IPS-NIHi7 (cell line): ENCODE results near the gene NR5A1.

Experiments used
- DNase-seq: peaks from one replicate; pipeline ENCODE4 v3.0.0; 2012; ENCODE audit warnings: mixed read lengths; ENCODE audit errors: extremely low spot score

The NR5A1 gene

DNA sequence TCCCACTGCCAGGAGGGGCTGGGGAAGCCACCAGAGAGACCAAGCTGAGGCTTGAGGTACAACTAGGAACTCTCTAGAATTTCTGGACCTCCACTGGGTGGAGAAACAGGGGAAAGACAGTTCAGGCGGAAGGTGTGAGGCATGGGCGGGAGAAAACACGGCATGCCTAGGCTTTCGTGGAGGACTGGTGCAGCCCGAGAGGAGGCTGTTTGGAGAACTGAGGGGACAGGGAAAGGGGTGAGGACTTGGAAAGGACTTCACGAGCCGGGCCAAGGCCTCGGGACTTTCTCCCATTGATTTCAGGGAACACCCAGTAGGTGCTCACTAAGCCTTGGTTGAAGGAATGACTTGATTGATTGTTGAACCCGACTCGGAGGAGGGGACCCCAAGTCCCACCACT, 66.4 kb downstream of the NR5A1 start:
- no peak for DNase-seq

DNA sequence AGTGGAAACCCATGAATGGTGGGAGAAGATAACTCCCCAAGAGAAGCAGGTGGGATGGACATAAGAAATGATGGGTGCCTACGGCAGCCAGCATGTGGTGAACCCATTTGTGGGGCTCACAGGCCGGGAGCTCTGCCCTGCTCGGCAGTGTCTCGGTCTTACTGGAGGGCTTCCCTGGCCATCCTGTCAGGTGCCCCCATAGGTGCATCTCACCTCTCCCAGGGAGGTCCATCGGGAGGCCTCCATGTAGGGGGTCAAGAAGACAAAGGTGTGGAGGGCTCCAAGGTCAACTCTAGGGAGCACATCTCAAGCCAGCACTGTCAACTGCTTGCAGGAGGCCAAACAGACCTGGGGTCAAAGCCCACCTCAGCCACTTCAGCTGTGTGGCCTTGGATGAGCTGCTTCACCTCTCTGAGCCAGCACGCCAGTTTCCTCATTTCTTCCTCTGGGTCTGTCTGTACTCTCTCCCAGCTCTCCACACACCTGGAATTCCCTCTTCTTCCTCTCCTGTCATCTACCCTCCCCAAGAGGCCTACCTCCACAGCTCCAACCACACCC, 67.4 kb downstream of the NR5A1 start:
- no peak for DNase-seq

DNA sequence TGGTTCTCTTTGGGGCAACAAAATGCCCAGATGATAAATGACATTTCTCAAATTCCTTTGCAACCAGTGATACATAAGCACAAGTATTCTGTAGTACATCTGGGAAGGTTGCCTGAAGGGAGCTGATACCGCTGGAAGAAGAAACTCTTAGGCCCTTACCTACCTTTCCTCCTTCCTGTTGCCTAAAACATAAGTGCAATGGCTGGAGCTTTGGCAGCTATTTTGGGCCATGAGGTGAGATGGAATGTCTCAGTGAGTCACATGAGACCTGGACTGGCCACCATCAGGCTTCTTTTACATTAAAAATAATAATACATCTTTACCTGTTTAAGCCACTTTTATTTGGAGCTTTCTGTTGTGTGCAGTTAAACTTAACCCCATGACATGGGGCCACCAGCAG, 68.1 kb downstream of the NR5A1 start:
- no peak for DNase-seq

DNA sequence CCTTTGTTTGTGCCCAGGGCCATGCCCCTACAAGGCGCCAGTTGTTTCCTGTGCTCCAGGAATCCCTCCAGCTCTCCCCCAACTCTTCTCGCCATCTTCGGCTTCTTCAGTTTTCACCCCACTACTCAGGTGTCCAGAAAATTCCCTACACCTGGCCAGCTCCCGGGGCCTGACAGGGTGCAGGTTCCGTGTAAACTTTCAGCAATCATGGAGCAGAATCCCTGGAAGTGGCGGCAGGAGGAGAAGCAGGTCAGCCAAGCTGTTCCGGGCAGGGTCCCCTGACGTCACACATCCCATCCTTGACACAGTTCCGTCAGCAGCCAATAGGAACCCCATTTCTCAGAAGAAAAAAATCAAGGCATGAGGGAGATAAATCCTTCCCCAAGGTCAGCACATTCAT, 69.1 kb downstream of the NR5A1 start:
- DNase-seq: no peak

DNA sequence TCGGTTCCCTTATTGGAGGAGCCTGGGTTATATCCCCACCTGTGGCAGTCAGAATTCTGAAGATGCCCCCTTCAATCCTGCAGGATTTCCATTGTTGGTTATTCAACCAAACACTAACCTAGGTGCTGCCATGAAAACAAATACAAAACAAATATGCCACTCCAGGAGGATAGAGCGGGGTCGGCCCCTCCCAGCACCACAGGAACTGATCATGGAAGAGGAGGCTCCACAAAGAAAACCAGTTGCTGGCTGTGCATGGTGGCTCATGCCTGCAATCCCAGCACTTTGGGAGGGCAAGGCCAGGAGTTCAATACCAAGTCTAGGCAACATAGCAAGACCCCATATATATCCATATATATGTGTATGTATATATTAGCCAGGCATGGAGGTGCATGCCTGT, 70.1 kb downstream of the NR5A1 start:
- DNase-seq: no peak

DNA sequence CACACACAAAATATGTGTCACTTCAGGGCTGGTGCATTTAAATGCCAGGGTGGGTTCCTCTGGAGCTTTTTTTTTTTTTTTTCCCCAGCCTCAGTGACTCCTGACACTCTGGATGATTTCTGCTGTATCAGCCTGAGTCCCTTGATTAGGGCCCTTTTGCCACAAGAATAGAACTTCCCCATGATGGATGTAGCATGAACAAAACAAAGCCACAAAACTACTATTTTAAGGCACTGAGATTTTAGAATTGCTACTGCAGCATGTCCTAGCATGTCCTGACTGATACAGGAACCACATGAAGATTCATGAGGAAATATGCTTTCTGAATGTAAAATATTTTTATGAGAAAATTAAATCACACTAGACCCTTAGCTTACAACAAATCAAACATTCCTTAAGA, 70.9 kb downstream of the NR5A1 start:
- no peak for DNase-seq
